Astrocyte of the cerebellum (primary cell): ENCODE data around the gene SLC1A5.
A peak's percentile ranks its signal among the peaks of the same experiment; 100 is the strongest.

Experiments used
- DNase-seq: peaks from one replicate; pipeline ENCODE4 v3.0.0-alpha.2; 2011; ENCODE audit warnings: low read depth
- H3K4me3 ChIP-seq: 2 replicates; pipeline ENCODE4 v1.5.1; 2011; ENCODE audit warnings: mild to moderate bottlenecking, low read depth, low read length, moderate library complexity
- CTCF ChIP-seq: IDR thresholded peaks from 2 replicates; pipeline ENCODE4 v1.5.1; 2012; ENCODE audit warnings: low read length, low read depth, moderate library complexity, mild to moderate bottlenecking; ENCODE audit errors: missing control alignments
- in situ Hi-C: cut with HindIII; loops from 2 replicates; pipeline ENCODE4 v1.10.0; 2017; ENCODE audit warnings: low sequenced_read_pairs

Gene SLC1A5

GRCh38 chr19:46787331-46788261 is 798 bp downstream of the SLC1A5 start:
- in situ Hi-C loops, result loop anchor here (5.0 kb wide), 1 partner anchor 40 kb away; no protein-coding TSS in a partner anchor
- H3K4me3 ChIP-seq, result peak overlapping the region; percentile 57
- DNase-seq, result no peak
- no peak for TF ChIP-seq CTCF

GRCh38 chr19:46787040-46787330 is 1.4 kb downstream of the SLC1A5 start:
- in situ Hi-C loops, result loop anchor here (5.0 kb wide), 1 partner anchor 40 kb away; no protein-coding TSS in a partner anchor

GRCh38 chr19:46786236-46787039 is 2.0 kb downstream of the SLC1A5 start:
- in situ Hi-C loops, result loop anchor here (5.0 kb wide), 1 partner anchor 41 kb away; no protein-coding TSS in a partner anchor
- peak overlapping the region; percentile 57 for H3K4me3 ChIP-seq
- TF ChIP-seq CTCF, result no peak
- DNase-seq, result no peak

More at GRCh38 chr19:46787040-46787330, 1.4 kb downstream of the SLC1A5 start:
- no peak for TF ChIP-seq CTCF
- H3K4me3 ChIP-seq, result peak overlapping the region; percentile 57
- no peak for DNase-seq

GRCh38 chr19:46785980-46786235 is 2.5 kb downstream of the SLC1A5 start:
- in situ Hi-C loops, result loop anchor here (5.0 kb wide), 1 partner anchor 41 kb away; no protein-coding TSS in a partner anchor
- no peak for DNase-seq
- H3K4me3 ChIP-seq, result peak overlapping the region; percentile 57
- no peak for TF ChIP-seq CTCF

DNA sequence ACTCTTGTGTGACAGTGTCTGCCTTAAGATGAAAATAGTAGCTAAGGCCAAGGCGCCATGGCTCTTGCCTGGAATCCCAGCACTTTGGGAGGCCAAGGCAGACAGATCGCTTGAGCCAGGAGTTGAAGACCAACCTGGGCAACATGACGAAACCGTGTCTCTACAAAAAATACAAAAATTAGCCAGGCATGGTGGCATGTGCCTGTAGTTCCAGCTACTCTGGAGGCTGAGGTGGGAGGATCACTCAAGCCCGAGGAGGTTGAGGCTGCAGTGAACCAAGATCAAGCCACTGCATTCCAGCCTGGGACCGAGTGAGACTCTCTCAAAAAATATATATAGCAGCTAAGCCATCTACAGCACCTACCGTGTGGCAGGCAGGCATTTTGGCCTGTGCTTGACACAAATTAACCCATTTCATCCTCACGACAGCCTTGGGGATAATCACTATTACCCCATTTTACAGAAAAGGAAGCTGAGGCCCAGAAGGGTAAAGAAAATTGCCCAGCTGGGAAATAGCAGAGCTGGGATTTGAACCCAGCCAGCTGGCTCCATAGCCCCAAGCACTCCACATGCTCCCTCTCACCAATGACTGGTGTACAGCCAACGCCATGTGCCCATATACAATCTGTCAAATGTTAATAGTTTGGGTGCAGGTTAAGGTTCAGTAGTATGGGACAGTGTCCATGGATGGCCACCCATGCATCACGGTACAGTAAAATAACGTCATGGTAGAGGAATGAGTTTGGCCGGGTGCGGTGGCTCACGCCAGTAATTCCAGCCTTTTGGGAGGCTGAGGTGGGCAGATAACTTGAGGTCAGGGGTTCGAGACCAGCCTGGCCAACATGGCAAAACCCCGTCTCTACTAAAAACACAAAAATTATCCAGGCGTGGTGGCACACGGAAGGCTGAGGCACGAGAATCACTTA is 3.1 kb downstream of the SLC1A5 start:
- peak overlapping the region; percentile 57 for H3K4me3 ChIP-seq

More for the DNA sequence above, 3.1 kb downstream of the SLC1A5 start:
- no peak for TF ChIP-seq CTCF
- DNase-seq, result no peak
- in situ Hi-C loops, result loop anchor here (5.0 kb wide), 1 partner anchor 42 kb away; no protein-coding TSS in a partner anchor
